PFSK-1 (cell line): ENCODE data around the gene U2AF1L4.

Source experiments
- FOXP2 ChIP-seq: optimal IDR thresholded peaks from 2 replicates; pipeline ENCODE3; 2011; ENCODE audit warnings: borderline replicate concordance, control low read depth, inconsistent platforms; ENCODE audit not compliant: insufficient read depth; ENCODE audit errors: extremely low read length, extremely low read depth
- POLR2AphosphoS5 ChIP-seq: IDR thresholded peaks from 2 replicates; pipeline ENCODE4 v1.6.1; 2012; ENCODE audit warnings: low read depth, mild to moderate bottlenecking, control low read depth, low read length, moderate library complexity
- REST ChIP-seq, 2 experiments: IDR thresholded peaks; 2 replicates each; pipeline versions ENCODE4 v1.6.1 to v1.8.0; 2011 to 2012; ENCODE audit warnings: low read depth in 2 of 2, low read length in 2 of 2, control low read depth in 1 of 2, inconsistent platforms in 1 of 2, mild to moderate bottlenecking in 1 of 2, moderate library complexity in 1 of 2; ENCODE audit not compliant: insufficient read depth in 1 of 2
- SIN3A ChIP-seq: IDR thresholded peaks from 2 replicates; pipeline ENCODE4 v1.6.1; 2012; ENCODE audit warnings: mild to moderate bottlenecking, low read length, moderate library complexity, borderline replicate concordance; ENCODE audit not compliant: insufficient read depth
- TAF1 ChIP-seq: IDR thresholded peaks from 2 replicates; pipeline ENCODE4 v1.6.1; 2012; ENCODE audit warnings: low read length, control low read depth, borderline replicate concordance; ENCODE audit not compliant: insufficient read depth

The U2AF1L4 gene

DNA sequence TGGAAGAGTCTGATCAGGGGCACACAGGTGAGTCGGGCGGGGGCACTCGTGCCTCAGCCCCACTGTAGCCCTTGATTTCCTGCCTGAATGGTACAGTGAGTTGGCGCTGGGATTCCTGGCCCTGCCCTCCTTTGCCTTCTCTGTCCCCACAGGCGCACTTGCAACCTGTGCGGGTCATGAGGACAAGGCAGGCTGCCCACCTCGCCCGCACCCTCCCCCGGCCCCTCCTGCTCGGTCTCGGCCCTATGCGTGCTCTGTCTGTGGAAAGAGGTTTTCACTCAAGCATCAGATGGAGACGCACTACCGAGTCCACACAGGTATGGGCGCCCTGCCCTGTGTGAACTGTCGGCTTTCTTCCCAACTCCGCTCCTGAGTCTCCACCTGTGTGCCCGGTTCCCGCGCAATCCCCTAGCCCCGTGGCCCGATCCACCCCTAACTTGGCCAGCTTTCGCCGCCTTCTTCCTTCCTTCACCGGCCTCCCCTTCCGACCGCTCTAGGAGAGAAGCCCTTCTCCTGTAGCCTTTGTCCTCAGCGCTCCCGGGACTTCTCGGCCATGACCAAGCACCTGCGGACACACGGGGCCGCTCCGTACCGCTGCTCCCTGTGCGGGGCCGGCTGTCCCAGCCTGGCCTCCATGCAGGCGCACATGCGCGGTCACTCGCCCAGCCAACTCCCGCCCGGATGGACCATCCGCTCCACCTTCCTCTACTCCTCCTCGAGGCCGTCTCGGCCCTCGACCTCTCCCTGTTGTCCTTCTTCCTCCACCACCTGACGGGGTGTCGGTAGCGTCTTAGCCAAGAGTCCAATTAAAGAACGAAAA, 29.0 kb downstream of the U2AF1L4 start:
- TF ChIP-seq REST (IDR thresholded peaks at IDR 0.05; ENCODE audit: insufficient read depth in 1 of 2, low read depth in 2 of 2, low read length in 2 of 2) (no peak), SIN3A (no peak), TAF1 (no peak; the same call in 1 of the 2 replicates), POLR2AphosphoS5 (no peak), FOXP2 (no peak)

DNA sequence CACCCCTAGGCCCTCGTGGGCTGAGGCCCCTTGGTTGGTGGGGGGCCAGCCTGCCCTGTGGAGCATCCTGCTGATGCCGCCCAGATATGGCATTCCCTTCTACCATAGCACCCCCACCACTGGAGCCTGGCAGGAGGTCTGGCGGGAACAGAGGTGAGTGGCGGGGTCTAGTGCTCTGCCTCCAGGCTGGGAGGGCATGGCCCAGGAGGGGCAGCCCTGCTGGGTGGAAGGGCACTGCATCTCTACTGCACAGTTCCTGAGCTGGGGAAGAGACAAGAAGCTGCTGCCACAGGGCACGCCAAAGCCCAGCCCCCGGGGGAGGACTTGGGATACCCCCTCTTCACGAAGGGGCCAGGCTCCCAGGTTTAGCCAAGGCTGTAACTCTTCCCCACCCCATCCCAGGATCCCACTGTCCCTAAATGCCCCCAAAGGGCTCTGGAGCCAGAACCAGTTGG, 29.8 kb downstream of the U2AF1L4 start:
- TF ChIP-seq SIN3A (no peak), POLR2AphosphoS5 (no peak), TAF1 (no peak), REST (IDR thresholded peaks at IDR 0.05; ENCODE audit: insufficient read depth in 1 of 2, low read depth in 2 of 2, low read length in 2 of 2) (no peak), FOXP2 (no peak)

- TF ChIP-seq TAF1, result no peak
- TF ChIP-seq POLR2AphosphoS5, result no peak
- TF ChIP-seq FOXP2, result no peak
- no peak for TF ChIP-seq REST (IDR thresholded peaks at IDR 0.05; ENCODE audit: insufficient read depth in 1 of 2, low read depth in 2 of 2, low read length in 2 of 2)
- no peak for TF ChIP-seq SIN3A
Observed at GRCh38 chr19:35714601-35715354, 30.4 kb downstream of the U2AF1L4 start.

GRCh38 chr19:35713904-35714495, 31.2 kb downstream of the U2AF1L4 start:
- TF ChIP-seq TAF1 (no peak), FOXP2 (no peak), REST (IDR thresholded peaks at IDR 0.05; ENCODE audit: insufficient read depth in 1 of 2, low read depth in 2 of 2, low read length in 2 of 2) (no peak), SIN3A (no peak), POLR2AphosphoS5 (no peak)
